ENCODE data around the gene CCDC192. TPM values are rescaled to one million over a fixed set of nuclear protein-coding genes. Genes with fewer than 3 reads are reported as not detected.

Gene CCDC192
- total RNA-seq, 1 donor from 2014 or later, result not detected

DNA sequence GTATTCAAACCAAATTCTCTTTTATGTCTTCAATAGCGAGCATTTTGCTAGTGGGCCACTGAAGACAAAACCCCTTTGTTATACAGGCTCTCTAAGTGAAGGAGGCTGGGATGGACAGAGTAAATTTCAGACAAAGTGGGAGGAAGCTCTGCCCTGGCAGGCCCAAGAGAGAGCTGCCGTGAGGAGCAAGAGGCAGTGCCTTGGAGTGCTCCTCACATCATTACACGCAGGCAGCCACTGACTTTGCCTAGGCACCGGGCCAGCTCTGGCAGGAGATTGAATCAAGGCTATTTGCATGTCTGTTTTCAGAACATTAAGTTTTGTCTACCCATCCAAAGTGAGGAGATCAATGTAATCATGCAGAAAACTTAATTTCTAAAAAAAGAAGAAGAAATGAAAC lies 167.7 kb downstream of the CCDC192 start:
- H3K9me3 Mint-ChIP-seq, result no peaks in the 10 kb centered on the region
- H3K27me3 Mint-ChIP-seq (ENCODE audit: low read depth), result peaks cover 13% of the 10 kb centered on the region
- DNase-seq (ENCODE audit: low spot score), result no peak
- intact Hi-C loops (cut with micrococcal nuclease), result loop anchor here (10.0 kb wide), 1 partner anchor 116 kb away; no protein-coding TSS in a partner anchor
- H3K36me3 Mint-ChIP-seq (ENCODE audit: low read depth), result no peaks in the 10 kb centered on the region
- H3K4me1 Mint-ChIP-seq (ENCODE audit: low read depth), result no peaks in the 10 kb centered on the region
- H3K4me3 Mint-ChIP-seq (ENCODE audit: low read depth), result no peak overlapping the region
- no peak overlapping the region for H3K27ac Mint-ChIP-seq

DNA sequence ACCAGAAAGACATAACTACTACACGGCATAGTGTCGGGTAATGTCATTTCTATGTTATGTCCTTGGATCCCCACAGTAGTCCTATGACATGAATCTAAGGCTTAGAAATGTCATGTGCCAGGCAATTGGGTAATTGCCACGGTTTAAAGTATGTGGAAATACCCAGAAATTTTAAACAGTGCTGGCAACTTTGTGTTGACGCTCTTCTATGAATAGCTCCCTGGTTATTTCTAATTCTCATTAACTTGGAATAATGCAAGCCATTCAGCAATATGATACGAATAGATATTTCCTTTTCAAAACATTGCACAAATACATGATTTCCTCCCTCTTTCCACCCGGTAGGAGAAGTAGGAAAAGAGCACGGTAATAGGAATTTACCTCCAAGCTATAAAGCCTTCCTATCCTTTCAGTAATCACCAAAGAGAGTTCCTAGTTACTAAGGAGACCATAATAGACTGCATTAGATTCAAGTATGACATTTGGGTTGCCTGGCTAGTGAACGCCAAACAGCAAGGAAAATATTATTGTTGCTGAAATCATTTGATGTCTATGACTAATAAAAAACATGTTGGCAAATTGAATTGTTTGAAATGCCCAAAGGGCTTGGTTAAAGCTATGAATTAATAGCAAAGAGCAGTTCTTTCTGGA lies 168.4 kb downstream of the CCDC192 start:
- H3K27ac Mint-ChIP-seq, result no peak overlapping the region
- no peaks in the 10 kb centered on the region for H3K36me3 Mint-ChIP-seq (ENCODE audit: low read depth)
- no peak for DNase-seq (ENCODE audit: low spot score)
- peaks cover 9% of the 10 kb centered on the region for H3K27me3 Mint-ChIP-seq (ENCODE audit: low read depth)
- no peaks in the 10 kb centered on the region for H3K9me3 Mint-ChIP-seq
- no peak overlapping the region for H3K4me3 Mint-ChIP-seq (ENCODE audit: low read depth)
- no peaks in the 10 kb centered on the region for H3K4me1 Mint-ChIP-seq (ENCODE audit: low read depth)
- intact Hi-C loops (cut with micrococcal nuclease), result loop anchor here (10.0 kb wide), 1 partner anchor 117 kb away; no protein-coding TSS in a partner anchor

DNA sequence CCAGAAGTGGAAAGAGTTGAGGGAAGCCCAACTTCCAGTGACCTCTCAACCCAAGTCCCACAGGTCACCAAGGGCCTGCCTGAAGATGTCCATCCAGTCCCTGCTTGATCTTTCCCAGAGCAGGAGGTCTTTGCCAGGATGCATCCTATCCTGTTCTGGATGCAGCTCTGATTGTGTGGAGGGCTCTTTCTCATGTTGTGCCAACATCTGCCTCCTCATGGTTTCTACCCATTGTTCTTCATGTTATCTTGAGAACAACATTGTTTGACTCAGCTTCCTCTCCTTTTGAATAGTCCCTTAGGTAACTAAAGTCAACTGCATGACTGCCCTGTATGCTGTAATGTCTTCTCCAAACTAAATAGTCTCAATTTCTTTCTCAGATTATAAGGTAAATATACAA lies 169.3 kb downstream of the CCDC192 start:
- H3K9me3 Mint-ChIP-seq, result no peaks in the 10 kb centered on the region
- no peaks in the 10 kb centered on the region for H3K4me1 Mint-ChIP-seq (ENCODE audit: low read depth)
- no peak overlapping the region for H3K4me3 Mint-ChIP-seq (ENCODE audit: low read depth)
- H3K27ac Mint-ChIP-seq, result no peak overlapping the region
- no peak for DNase-seq (ENCODE audit: low spot score)
- intact Hi-C loops (cut with micrococcal nuclease), result loop anchor here (10.0 kb wide), 1 partner anchor 118 kb away; no protein-coding TSS in a partner anchor
- H3K36me3 Mint-ChIP-seq (ENCODE audit: low read depth), result no peaks in the 10 kb centered on the region
- peaks cover 8% of the 10 kb centered on the region for H3K27me3 Mint-ChIP-seq (ENCODE audit: low read depth)

DNA sequence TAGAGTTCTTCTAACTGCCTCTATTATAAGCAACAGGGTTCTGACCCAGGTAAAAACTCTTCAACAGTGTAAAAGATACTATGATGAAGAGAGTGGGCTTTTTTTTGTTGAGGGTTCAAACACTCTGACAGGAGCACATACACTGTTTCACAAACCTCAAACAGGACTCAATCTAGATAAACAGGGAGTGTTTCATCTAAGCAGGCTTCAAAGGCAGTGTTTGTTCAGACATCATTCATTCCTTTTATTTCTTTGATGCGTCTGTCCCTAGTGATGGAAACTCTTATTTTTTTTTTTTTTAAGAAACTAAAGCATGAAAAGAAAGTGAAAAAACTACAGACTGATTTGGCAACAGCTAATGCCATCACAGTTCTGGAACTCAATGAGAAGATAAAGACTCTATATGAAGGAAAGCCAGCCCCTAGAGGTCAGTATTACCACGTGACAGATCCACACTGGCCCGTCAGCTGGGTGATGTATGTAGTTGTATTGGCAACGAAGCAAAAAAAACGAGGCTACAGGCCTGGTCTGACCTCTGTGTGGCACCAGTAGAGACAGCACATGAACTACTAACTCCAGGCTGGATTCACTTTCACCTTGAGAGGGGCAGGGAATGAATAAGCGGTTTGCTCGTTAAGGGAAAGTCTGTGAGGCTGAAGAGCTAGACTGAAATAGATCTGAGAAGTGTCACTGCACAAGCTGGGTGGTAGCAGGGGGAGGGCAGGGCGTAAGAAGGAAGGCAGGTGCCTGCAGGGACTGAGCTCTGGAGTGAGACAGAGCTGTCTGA lies 172.2 kb downstream of the CCDC192 start:
- intact Hi-C loops (cut with micrococcal nuclease), result loop anchor here (5.0 to 10.0 kb wide), 2 partner anchors 121 to 327 kb away; no protein-coding TSS in a partner anchor
- Mint-ChIP-seq H3K36me3 (ENCODE audit: low read depth) (no peaks in the 10 kb centered on the region), H3K4me3 (ENCODE audit: low read depth) (no peak overlapping the region), H3K27me3 (ENCODE audit: low read depth) (peaks cover 8% of the 10 kb centered on the region), H3K9me3 (no peaks in the 10 kb centered on the region), H3K27ac (no peak overlapping the region), H3K4me1 (ENCODE audit: low read depth) (no peaks in the 10 kb centered on the region)
- no peak for DNase-seq (ENCODE audit: low spot score)

- H3K27me3 Mint-ChIP-seq (ENCODE audit: low read depth), result peaks cover 3% of the 10 kb centered on the region
- no peaks in the 10 kb centered on the region for H3K9me3 Mint-ChIP-seq
- intact Hi-C loops (cut with micrococcal nuclease), result loop anchor here (5.0 to 10.0 kb wide), 2 partner anchors 122 to 326 kb away; no protein-coding TSS in a partner anchor
- H3K36me3 Mint-ChIP-seq (ENCODE audit: low read depth), result no peaks in the 10 kb centered on the region
- no peak for DNase-seq (ENCODE audit: low spot score)
- H3K4me3 Mint-ChIP-seq (ENCODE audit: low read depth), result no peak overlapping the region
- no peak overlapping the region for H3K27ac Mint-ChIP-seq
- H3K4me1 Mint-ChIP-seq (ENCODE audit: low read depth), result no peaks in the 10 kb centered on the region
Measured at GRCh38 chr5:127876384-127876783, 173.2 kb downstream of the CCDC192 start.

DNA sequence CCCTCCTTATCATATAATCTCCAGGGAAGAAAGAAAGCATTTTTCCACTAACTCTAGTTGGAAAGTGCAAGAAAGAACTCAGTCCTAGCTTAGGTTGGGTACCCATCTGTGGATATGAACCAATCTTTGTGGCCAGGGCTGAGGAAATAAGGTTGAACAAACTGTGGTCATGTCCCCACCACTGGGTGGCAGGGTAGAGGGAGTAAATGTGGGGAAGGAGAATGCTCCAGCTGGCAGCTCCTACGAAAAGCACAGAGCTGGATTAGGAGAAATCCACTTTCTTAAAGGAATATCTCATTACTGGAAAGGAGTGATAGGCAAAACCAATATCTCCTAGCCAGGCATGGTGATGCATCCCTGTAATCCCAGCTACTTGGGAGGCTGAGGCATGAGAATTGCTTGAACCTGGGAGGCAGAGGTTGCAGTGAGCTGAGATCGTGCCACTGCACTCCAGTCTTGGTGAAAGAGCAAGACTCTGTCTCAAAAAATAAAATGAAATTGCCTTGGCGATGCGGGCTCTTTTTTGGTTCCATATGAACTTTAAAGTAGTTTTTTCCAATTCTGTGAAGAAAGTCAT lies 175.1 kb downstream of the CCDC192 start:
- H3K36me3 Mint-ChIP-seq (ENCODE audit: low read depth), result no peaks in the 10 kb centered on the region
- intact Hi-C loops (cut with micrococcal nuclease), result loop anchor here (5.0 to 10.0 kb wide), 2 partner anchors 123 to 324 kb away; no protein-coding TSS in a partner anchor
- H3K27me3 Mint-ChIP-seq (ENCODE audit: low read depth), result peaks cover 3% of the 10 kb centered on the region
- no peak for DNase-seq (ENCODE audit: low spot score)
- no peaks in the 10 kb centered on the region for H3K9me3 Mint-ChIP-seq
- H3K4me1 Mint-ChIP-seq (ENCODE audit: low read depth), result no peaks in the 10 kb centered on the region
- H3K27ac Mint-ChIP-seq, result no peak overlapping the region
- H3K4me3 Mint-ChIP-seq (ENCODE audit: low read depth), result no peak overlapping the region

DNA sequence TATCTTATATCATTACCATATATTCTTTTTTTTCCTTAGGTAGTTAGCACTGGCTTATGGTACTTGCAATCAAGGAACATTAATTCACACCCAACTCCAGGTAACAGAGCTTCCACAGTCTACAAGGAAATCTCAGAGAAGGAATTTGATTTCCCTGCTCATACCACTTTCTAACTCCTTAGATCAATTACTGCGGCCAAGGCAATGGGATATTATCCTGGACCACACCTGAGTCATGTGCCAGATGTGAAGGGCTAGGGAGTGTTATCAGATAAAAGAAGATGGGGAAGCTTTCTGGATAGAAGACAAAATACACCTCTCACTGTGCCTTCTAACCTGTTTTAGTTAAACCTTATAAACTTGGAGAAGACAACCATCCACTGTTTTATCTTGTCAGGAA lies 181.2 kb downstream of the CCDC192 start:
- no peak overlapping the region for H3K4me3 Mint-ChIP-seq (ENCODE audit: low read depth)
- peaks cover 7% of the 10 kb centered on the region for H3K27me3 Mint-ChIP-seq (ENCODE audit: low read depth)

DNA sequence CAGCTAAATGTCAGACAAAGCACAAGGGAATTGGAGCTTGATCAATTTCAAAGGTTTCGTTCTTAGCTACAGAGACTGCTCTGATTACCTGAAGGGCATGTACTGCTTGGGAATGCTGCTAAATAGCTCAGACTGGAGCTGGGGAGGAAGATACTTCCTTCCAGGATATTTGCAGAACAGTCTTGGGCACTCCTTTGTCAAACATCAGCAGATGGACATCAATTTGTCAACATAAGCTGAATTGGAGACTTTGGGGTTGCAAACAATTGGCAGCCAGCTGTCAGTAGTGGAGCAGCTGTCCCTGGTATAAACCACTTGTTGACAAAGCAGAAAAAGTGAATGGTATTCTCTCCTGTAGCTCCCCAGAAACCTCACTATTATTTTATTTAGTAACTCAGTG lies 182.0 kb downstream of the CCDC192 start:
- DNase-seq (ENCODE audit: low spot score), result no peak
- no peaks in the 10 kb centered on the region for H3K9me3 Mint-ChIP-seq
- intact Hi-C loops (cut with micrococcal nuclease), result no loop called here
- no peak overlapping the region for H3K4me3 Mint-ChIP-seq (ENCODE audit: low read depth)
- H3K27me3 Mint-ChIP-seq (ENCODE audit: low read depth), result peaks cover 7% of the 10 kb centered on the region
- H3K27ac Mint-ChIP-seq, result no peak overlapping the region
- no peaks in the 10 kb centered on the region for H3K36me3 Mint-ChIP-seq (ENCODE audit: low read depth)
- no peaks in the 10 kb centered on the region for H3K4me1 Mint-ChIP-seq (ENCODE audit: low read depth)

More for the DNA sequence above, 181.2 kb downstream of the CCDC192 start:
- no peaks in the 10 kb centered on the region for H3K36me3 Mint-ChIP-seq (ENCODE audit: low read depth)
- H3K4me1 Mint-ChIP-seq (ENCODE audit: low read depth), result no peaks in the 10 kb centered on the region
- H3K27ac Mint-ChIP-seq, result no peak overlapping the region
- no peak for DNase-seq (ENCODE audit: low spot score)
- H3K9me3 Mint-ChIP-seq, result no peaks in the 10 kb centered on the region
- intact Hi-C loops (cut with micrococcal nuclease), result no loop called here

- no peaks in the 10 kb centered on the region for H3K36me3 Mint-ChIP-seq (ENCODE audit: low read depth)
- no peak overlapping the region for H3K27ac Mint-ChIP-seq
- DNase-seq (ENCODE audit: low spot score), result no peak
- no peaks in the 10 kb centered on the region for H3K9me3 Mint-ChIP-seq
- H3K4me3 Mint-ChIP-seq (ENCODE audit: low read depth), result no peak overlapping the region
- no peaks in the 10 kb centered on the region for H3K4me1 Mint-ChIP-seq (ENCODE audit: low read depth)
- intact Hi-C loops (cut with micrococcal nuclease), result no loop called here
- H3K27me3 Mint-ChIP-seq (ENCODE audit: low read depth), result peaks cover 9% of the 10 kb centered on the region
Measured at GRCh38 chr5:127886081-127886480, 182.9 kb downstream of the CCDC192 start.

GRCh38 chr5:127887282-127887681 lies 184.1 kb downstream of the CCDC192 start:
- no peak overlapping the region for H3K4me3 Mint-ChIP-seq (ENCODE audit: low read depth)
- no peaks in the 10 kb centered on the region for H3K4me1 Mint-ChIP-seq (ENCODE audit: low read depth)
- DNase-seq (ENCODE audit: low spot score), result no peak
- H3K27ac Mint-ChIP-seq, result no peak overlapping the region
- H3K27me3 Mint-ChIP-seq (ENCODE audit: low read depth), result peaks cover 9% of the 10 kb centered on the region
- intact Hi-C loops (cut with micrococcal nuclease), result no loop called here
- no peaks in the 10 kb centered on the region for H3K9me3 Mint-ChIP-seq
- no peaks in the 10 kb centered on the region for H3K36me3 Mint-ChIP-seq (ENCODE audit: low read depth)

DNA sequence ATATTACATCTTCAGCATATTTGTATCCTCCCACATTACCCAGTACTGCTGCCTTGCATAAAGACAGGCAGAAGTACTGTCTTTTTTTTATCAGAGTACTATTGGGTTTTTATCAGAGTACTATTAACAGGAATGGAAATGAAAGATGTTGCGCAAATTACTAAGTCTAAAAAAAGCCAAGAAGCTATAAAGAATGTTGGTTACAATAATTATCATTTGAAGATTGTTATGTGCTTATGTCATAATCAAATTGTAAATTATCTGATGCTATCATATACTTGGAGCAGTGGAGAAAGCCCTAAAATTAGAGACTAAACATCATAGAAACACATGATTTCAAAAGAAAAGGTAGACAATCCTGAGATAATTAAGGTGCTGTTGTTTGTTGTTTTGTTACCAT lies 188.8 kb downstream of the CCDC192 start:
- Mint-ChIP-seq H3K4me3 (ENCODE audit: low read depth) (no peak overlapping the region), H3K36me3 (ENCODE audit: low read depth) (no peaks in the 10 kb centered on the region), H3K27me3 (ENCODE audit: low read depth) (peaks cover 9% of the 10 kb centered on the region), H3K9me3 (no peaks in the 10 kb centered on the region), H3K27ac (no peak overlapping the region), H3K4me1 (ENCODE audit: low read depth) (no peaks in the 10 kb centered on the region)
- intact Hi-C loops (cut with micrococcal nuclease), result no loop called here
- no peak for DNase-seq (ENCODE audit: low spot score)

DNA sequence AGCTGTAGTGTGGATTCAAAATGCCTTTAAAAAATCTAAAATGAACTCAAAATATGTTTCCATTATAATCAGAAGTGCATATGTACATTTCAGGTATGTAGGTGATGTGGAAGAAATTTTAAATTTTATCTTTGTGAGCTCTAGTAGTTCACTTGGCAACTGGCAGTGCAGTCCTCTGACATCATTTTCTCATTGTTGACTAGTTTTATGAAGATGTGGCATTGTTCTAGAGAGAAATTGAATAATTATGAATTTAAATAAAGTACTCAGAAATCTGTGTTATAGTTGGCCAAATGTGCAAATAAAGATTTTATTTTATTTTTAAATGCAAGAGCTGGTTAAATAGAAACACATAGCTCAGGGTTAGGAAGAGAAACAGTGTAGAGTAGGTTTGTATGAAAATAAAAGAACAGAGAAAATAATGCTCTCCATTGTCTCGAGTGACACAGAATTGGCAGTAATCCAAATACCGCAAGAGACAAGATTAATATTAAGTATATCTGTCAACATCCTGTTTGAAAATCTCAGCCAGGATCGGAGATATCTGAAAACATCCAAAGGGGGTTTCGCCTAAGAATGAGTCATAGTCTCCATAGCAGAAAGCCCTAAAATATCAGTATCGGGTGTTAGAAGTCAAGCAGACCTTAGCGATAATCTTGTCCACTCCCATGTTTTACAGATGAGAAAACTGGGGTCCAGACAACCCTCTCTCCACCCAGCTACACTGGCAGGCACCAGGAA lies 189.4 kb downstream of the CCDC192 start:
- H3K27ac Mint-ChIP-seq, result no peak overlapping the region
- H3K4me1 Mint-ChIP-seq (ENCODE audit: low read depth), result no peaks in the 10 kb centered on the region
- H3K4me3 Mint-ChIP-seq (ENCODE audit: low read depth), result no peak overlapping the region
- H3K36me3 Mint-ChIP-seq (ENCODE audit: low read depth), result no peaks in the 10 kb centered on the region
- H3K27me3 Mint-ChIP-seq (ENCODE audit: low read depth), result peaks cover 9% of the 10 kb centered on the region
- intact Hi-C loops (cut with micrococcal nuclease), result no loop called here
- H3K9me3 Mint-ChIP-seq, result no peaks in the 10 kb centered on the region
- DNase-seq (ENCODE audit: low spot score), result no peak
